COLO668 (cell line): ENCODE data around the gene USP35.
A peak's percentile ranks its signal among the peaks of the same experiment; 100 is the strongest.
"Not testable (repeated sequence)": the region's sequence is repeated elsewhere in the genome, so short reads cannot be mapped to it uniquely, and the experiment has no call there.

Experiments used
- DNase-seq: peaks from one replicate; lab custom pipeline; 2025; ENCODE audit not compliant: unreplicated experiment; lab: John Stamatoyannopoulos, UW

The USP35 gene

GRCh38 chr11:78216021-78216420 lies 27.3 kb downstream of the USP35 start:
- DNase-seq: no peak

GRCh38 chr11:78216571-78217287 lies 28.0 kb downstream of the USP35 start:
- DNase-seq: no peak

GRCh38 chr11:78217650-78218541 lies 29.2 kb downstream of the USP35 start:
- DNase-seq: no peak

- DNase-seq: no peak
Observed at GRCh38 chr11:78218707-78219492, 30.2 kb downstream of the USP35 start.

GRCh38 chr11:78219493-78220217 lies 30.9 kb downstream of the USP35 start:
- DNase-seq: no peak

GRCh38 chr11:78220218-78221157 lies 31.8 kb downstream of the USP35 start:
- DNase-seq: no peak

GRCh38 chr11:78221396-78222315 lies 32.9 kb downstream of the USP35 start:
- DNase-seq: no peak

- DNase-seq: not testable (repeated sequence)
Observed at GRCh38 chr11:78222726-78223125, 34.0 kb downstream of the USP35 start.

GRCh38 chr11:78223320-78223954 lies 34.7 kb downstream of the USP35 start:
- no peak for DNase-seq

- no peak for DNase-seq
Observed at GRCh38 chr11:78224506-78224905, 35.8 kb downstream of the USP35 start.

GRCh38 chr11:78224906-78225420 lies 36.2 kb downstream of the USP35 start:
- DNase-seq: no peak

GRCh38 chr11:78226684-78227680 lies 38.3 kb downstream of the USP35 start:
- no peak for DNase-seq

GRCh38 chr11:78227921-78228320 lies 39.2 kb downstream of the USP35 start:
- no peak for DNase-seq

- peak; percentile 39 for DNase-seq
Observed at GRCh38 chr11:78228467-78228866, 39.7 kb downstream of the USP35 start.

- DNase-seq: no peak
Observed at GRCh38 chr11:78229106-78229505, 40.4 kb downstream of the USP35 start.

- no peak for DNase-seq
Observed at GRCh38 chr11:78230161-78230877, 41.6 kb downstream of the USP35 start.
